ENCODE results near the gene COX7B2. TPM values are rescaled to one million over a fixed set of nuclear protein-coding genes. Genes with fewer than 3 reads are reported as not detected.

The COX7B2 gene
- total RNA-seq, 1 experiment from 2014 or later: not detected

DNA sequence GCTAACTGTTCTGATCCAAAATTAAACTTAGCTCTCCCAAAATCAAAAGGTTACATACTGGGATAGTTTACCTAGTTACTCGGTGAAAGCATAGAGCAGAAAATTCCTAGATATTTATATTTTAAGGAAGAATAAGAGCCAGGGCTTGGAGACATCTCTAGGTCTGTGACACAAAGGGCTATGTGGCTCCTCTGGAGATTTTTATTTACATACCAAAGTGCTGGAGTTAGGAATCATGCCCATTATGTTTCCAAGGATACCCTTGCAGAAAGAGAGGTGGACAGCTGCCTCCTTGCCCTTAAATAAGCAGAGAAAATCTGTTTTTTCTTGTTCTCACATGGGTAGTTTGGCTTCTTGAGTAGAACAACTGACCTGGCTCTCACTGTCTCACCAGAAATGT, 9.0 kb downstream of the COX7B2 start:
- intact Hi-C loops (cut with micrococcal nuclease; ENCODE audit: unreplicated experiment): no loop called here
- no TSS peak for BruUV-seq (replicated peaks)
- ChIA-PET CTCF (no interaction called here), POLR2A (ENCODE audit: low non-redundant PET) (no interaction called here)
- DNase-seq (ENCODE audit: low spot score): no peak
- H3K36me3 ChIP-seq (ENCODE audit: insufficient read depth, low read length, poor library complexity, severe bottlenecking): no peaks in the 10 kb centered on the region
- no peaks in the 10 kb centered on the region for H3K9me3 ChIP-seq (ENCODE audit: low read depth, low read length, poor library complexity, severe bottlenecking)
- no peaks in the 10 kb centered on the region for H3K27me3 ChIP-seq (replicated peaks; ENCODE audit: insufficient read depth, low read depth, low read length, poor library complexity)
- H3K27ac ChIP-seq (ENCODE audit: low read depth, low read length, poor library complexity, severe bottlenecking): no peak overlapping the region
- no peak overlapping the region for H3K4me3 ChIP-seq (ENCODE audit: low read depth, low read length, poor library complexity, severe bottlenecking)
- TF ChIP-seq EZH2 (IDR thresholded peaks at IDR 0.05; ENCODE audit: borderline replicate concordance, low read depth, low read length, poor library complexity, severe bottlenecking) (no peak), CTCF (conservative IDR thresholded peaks at IDR 0.05; ENCODE audit: low read depth, low read length) (no peak)
- no peaks in the 10 kb centered on the region for H3K4me1 ChIP-seq (ENCODE audit: insufficient read depth, low read length, poor library complexity, severe bottlenecking)

DNA sequence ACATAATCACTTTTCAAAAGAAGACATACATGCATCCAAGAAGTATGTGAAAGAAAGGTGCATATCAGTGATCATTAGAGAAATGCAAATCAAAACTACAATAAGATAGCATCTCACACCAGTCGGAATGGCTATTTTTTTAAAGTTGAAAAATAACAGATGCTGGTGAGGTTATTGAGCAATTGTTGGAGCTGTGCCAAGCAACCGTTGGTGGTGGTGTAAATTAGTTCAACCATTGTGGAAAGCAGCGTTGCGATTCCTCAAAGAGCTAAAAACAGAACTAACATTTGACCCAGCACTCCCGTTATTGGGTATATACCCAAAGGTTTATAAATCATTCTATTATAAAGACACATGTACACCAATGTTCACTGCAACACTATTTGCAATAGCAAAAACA, 14.2 kb downstream of the COX7B2 start:
- no TSS peak for BruUV-seq (replicated peaks)
- ChIA-PET CTCF (no interaction called here), POLR2A (ENCODE audit: low non-redundant PET) (no interaction called here)
- intact Hi-C loops (cut with micrococcal nuclease; ENCODE audit: unreplicated experiment): no loop called here
- Histone ChIP-seq H3K9me3 (ENCODE audit: low read depth, low read length, poor library complexity, severe bottlenecking) (no peaks in the 10 kb centered on the region), H3K4me3 (ENCODE audit: low read depth, low read length, poor library complexity, severe bottlenecking) (no peak overlapping the region), H3K4me1 (ENCODE audit: insufficient read depth, low read length, poor library complexity, severe bottlenecking) (peaks cover 7% of the 10 kb centered on the region), H3K27ac (ENCODE audit: low read depth, low read length, poor library complexity, severe bottlenecking) (no peak overlapping the region), H3K36me3 (ENCODE audit: insufficient read depth, low read length, poor library complexity, severe bottlenecking) (no peaks in the 10 kb centered on the region), H3K27me3 (replicated peaks; ENCODE audit: insufficient read depth, low read depth, low read length, poor library complexity) (no peaks in the 10 kb centered on the region)
- no peak for TF ChIP-seq EZH2 (IDR thresholded peaks at IDR 0.05; ENCODE audit: borderline replicate concordance, low read depth, low read length, poor library complexity, severe bottlenecking)
- TF ChIP-seq CTCF (conservative IDR thresholded peaks at IDR 0.05; ENCODE audit: low read depth, low read length): no peak
- peak; percentile 28 for DNase-seq (ENCODE audit: low spot score)

DNA sequence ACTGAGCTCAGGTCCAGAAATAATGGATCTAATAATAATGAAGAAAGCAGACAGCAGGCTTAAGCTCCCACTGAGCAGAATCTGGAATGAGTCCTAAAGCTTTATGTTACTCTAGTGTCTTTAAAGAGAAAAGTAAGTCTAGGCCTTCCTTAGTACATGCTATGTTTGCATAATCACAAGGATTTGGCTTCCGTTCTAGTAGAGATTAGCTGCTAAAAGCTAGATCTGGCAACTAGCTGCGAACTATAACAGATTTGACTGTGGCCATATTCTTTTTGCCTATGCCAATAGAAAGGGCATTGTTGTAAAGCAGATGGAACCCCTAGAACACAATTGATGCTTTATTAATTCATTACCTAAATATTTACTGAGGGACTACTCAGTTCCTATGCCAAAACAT, 19.0 kb downstream of the COX7B2 start:
- peak; percentile 65 for DNase-seq (ENCODE audit: low spot score)
- CTCF ChIA-PET: no interaction called here
- POLR2A ChIA-PET (ENCODE audit: low non-redundant PET): no interaction called here
- H3K27me3 ChIP-seq (replicated peaks; ENCODE audit: insufficient read depth, low read depth, low read length, poor library complexity): no peaks in the 10 kb centered on the region
- BruUV-seq (replicated peaks): no TSS peak
- H3K36me3 ChIP-seq (ENCODE audit: insufficient read depth, low read length, poor library complexity, severe bottlenecking): no peaks in the 10 kb centered on the region
- H3K4me3 ChIP-seq (ENCODE audit: low read depth, low read length, poor library complexity, severe bottlenecking): no peak overlapping the region
- intact Hi-C loops (cut with micrococcal nuclease; ENCODE audit: unreplicated experiment): no loop called here
- TF ChIP-seq EZH2 (IDR thresholded peaks at IDR 0.05; ENCODE audit: borderline replicate concordance, low read depth, low read length, poor library complexity, severe bottlenecking) (no peak), CTCF (conservative IDR thresholded peaks at IDR 0.05; ENCODE audit: low read depth, low read length) (no peak)
- peaks cover 7% of the 10 kb centered on the region for H3K4me1 ChIP-seq (ENCODE audit: insufficient read depth, low read length, poor library complexity, severe bottlenecking)
- no peaks in the 10 kb centered on the region for H3K9me3 ChIP-seq (ENCODE audit: low read depth, low read length, poor library complexity, severe bottlenecking)
- no peak overlapping the region for H3K27ac ChIP-seq (ENCODE audit: low read depth, low read length, poor library complexity, severe bottlenecking)

All from A673 (cell line).